HepG2 (cell line): Measurements from ENCODE around the gene SLC25A10. TPM values are rescaled to one million over a fixed set of nuclear protein-coding genes. Genes with fewer than 3 reads are reported as not detected.

Experiments used
- BCL6 ChIP-seq: IDR thresholded peaks from 2 replicates; pipeline ENCODE4 v1.6.1; 2016; ENCODE audit warnings: missing genetic modification reagents, missing compliant biosample characterization
- CEBPB ChIP-seq: IDR thresholded peaks from 2 replicates; pipeline ENCODE4 v1.6.1; 2011; ENCODE audit warnings: low read depth, low read length, improper control_type of control experiment, borderline replicate concordance
- CENPBD1 ChIP-seq: sonication (generic); formaldehyde crosslinking; IDR thresholded peaks from 2 replicates; pipeline ENCODE4 v1.8.0; 2022; ENCODE audit warnings: missing genetic modification reagents, low read depth, mild to moderate bottlenecking, borderline replicate concordance
- FOXO4 ChIP-seq: sonication (generic); formaldehyde crosslinking; conservative IDR thresholded peaks from 2 replicates; pipeline ENCODE4 v1.8.1; 2023; ENCODE audit warnings: missing genetic modification reagents
- GFI1 ChIP-seq: sonication (generic); formaldehyde crosslinking; IDR thresholded peaks from 2 replicates; pipeline ENCODE4 v1.5.0; 2020; ENCODE audit warnings: missing genetic modification reagents, mild to moderate bottlenecking, borderline replicate concordance
- HOXA9 ChIP-seq: sonication (generic); formaldehyde crosslinking; IDR thresholded peaks from 2 replicates; pipeline ENCODE4 v1.8.1; 2022; ENCODE audit warnings: missing genetic modification reagents, mild to moderate bottlenecking, moderate library complexity, borderline replicate concordance
- MAFK ChIP-seq, 2 experiments: IDR thresholded peaks in 1 of 2; conservative IDR thresholded peaks in 1 of 2; 2 replicates each; pipeline ENCODE4 v1.6.1; 2011; ENCODE audit warnings: improper control_type of control experiment in 2 of 2, low read length in 2 of 2
- MBD4 ChIP-seq: IDR thresholded peaks from 2 replicates; pipeline ENCODE4 v1.6.1; 2012; ENCODE audit warnings: low read length, inconsistent platforms, borderline replicate concordance
- PHF5A ChIP-seq: IDR thresholded peaks from one replicate; pipeline ENCODE4 v1.6.1; 2018; ENCODE audit warnings: low read depth, missing genetic modification reagents; ENCODE audit not compliant: unreplicated experiment
- PITX1 ChIP-seq: sonication (generic); formaldehyde crosslinking; IDR thresholded peaks from 2 replicates; pipeline ENCODE4 v1.5.1; 2020; ENCODE audit warnings: mild to moderate bottlenecking, missing genetic modification reagents
- SATB2 ChIP-seq: sonication (generic); formaldehyde crosslinking; IDR thresholded peaks from 2 replicates; pipeline ENCODE4 v1.5.0; 2020; ENCODE audit warnings: missing genetic modification reagents
- SMAD1 ChIP-seq: sonication (generic); formaldehyde crosslinking; IDR thresholded peaks from 2 replicates; pipeline ENCODE4 v1.4.0; 2020; ENCODE audit warnings: missing genetic modification reagents, low read depth, mild to moderate bottlenecking, borderline replicate concordance
- SMAD9 ChIP-seq: sonication (generic); formaldehyde crosslinking; IDR thresholded peaks from 2 replicates; pipeline ENCODE4 v1.5.1; 2020; ENCODE audit warnings: mild to moderate bottlenecking, missing genetic modification reagents
- SNAPC2 ChIP-seq: sonication (generic); formaldehyde crosslinking; IDR thresholded peaks from 2 replicates; pipeline ENCODE4 v1.8.1; 2022; ENCODE audit warnings: mild to moderate bottlenecking, missing genetic modification reagents
- TEAD3 ChIP-seq: optimal IDR thresholded peaks from 2 replicates; pipeline ENCODE3; 2016; ENCODE audit warnings: borderline replicate concordance
- THAP7 ChIP-seq: sonication (generic); formaldehyde crosslinking; IDR thresholded peaks from 2 replicates; pipeline ENCODE4 v1.8.1; 2023; ENCODE audit warnings: mild to moderate bottlenecking, missing genetic modification reagents
- XBP1 ChIP-seq: sonication (generic); formaldehyde crosslinking; IDR thresholded peaks from 2 replicates; pipeline ENCODE4 v1.5.0; 2020; ENCODE audit warnings: missing genetic modification reagents
- ZFP1 ChIP-seq: IDR thresholded peaks from 2 replicates; pipeline ENCODE4 v1.6.1; 2016
- ZFP82 ChIP-seq: sonication (generic); formaldehyde crosslinking; IDR thresholded peaks from 2 replicates; pipeline ENCODE4 v1.5.1; 2020; ENCODE audit warnings: mild to moderate bottlenecking, missing genetic modification reagents, borderline replicate concordance
- ZMAT5 ChIP-seq: sonication (generic); formaldehyde crosslinking; IDR thresholded peaks from 2 replicates; pipeline ENCODE4 v1.5.0; 2020; ENCODE audit warnings: mild to moderate bottlenecking, low read depth, missing genetic modification reagents, borderline replicate concordance
- ZNF331 ChIP-seq: sonication (generic); formaldehyde crosslinking; IDR thresholded peaks from 2 replicates; pipeline ENCODE4 v1.4.0; 2020; ENCODE audit warnings: missing genetic modification reagents
- ZNF333 ChIP-seq: sonication (generic); formaldehyde crosslinking; IDR thresholded peaks from 2 replicates; pipeline ENCODE4 v1.4.0; 2020; ENCODE audit warnings: mild to moderate bottlenecking, missing genetic modification reagents, borderline replicate concordance
- ZNF362 ChIP-seq: sonication (generic); formaldehyde crosslinking; IDR thresholded peaks from 2 replicates; pipeline ENCODE4 v1.4.0; 2020; ENCODE audit warnings: missing genetic modification reagents, mild to moderate bottlenecking, borderline replicate concordance
- ZNF570 ChIP-seq: sonication (generic); formaldehyde crosslinking; IDR thresholded peaks from 2 replicates; pipeline ENCODE4 v1.4.0; 2020; ENCODE audit warnings: mild to moderate bottlenecking, missing genetic modification reagents, borderline replicate concordance
- ZNF713 ChIP-seq: sonication (generic); formaldehyde crosslinking; IDR thresholded peaks from 2 replicates; pipeline ENCODE4 v1.4.0; 2020; ENCODE audit warnings: mild to moderate bottlenecking, missing genetic modification reagents
- ZNF768 ChIP-seq: sonication (generic); formaldehyde crosslinking; IDR thresholded peaks from 2 replicates; pipeline ENCODE4 v1.4.0; 2020; ENCODE audit warnings: missing genetic modification reagents
- ZSCAN25 ChIP-seq: sonication (generic); formaldehyde crosslinking; IDR thresholded peaks from 2 replicates; pipeline ENCODE4 v1.8.0; 2022; ENCODE audit warnings: mild to moderate bottlenecking, missing genetic modification reagents
- ZSCAN9 ChIP-seq: IDR thresholded peaks from 2 replicates; pipeline ENCODE4 v1.6.1; 2016; ENCODE audit warnings: borderline replicate concordance
- polyA plus RNA-seq, 8 experiments: library from polyadenylated mRNA; depleted of rRNA in 3 of 8; stranded (reverse) in 7 of 8; unstranded in 1 of 8; fragments of >200 nt; fragmentation: Illumina TruSeq in 4 of 8; extraction: Trizol in 4 of 8; gene quantifications; 2 replicates each; pipeline versions ENCODE4 v1.2.1 to v1.2.3, GENCODE V29; 2011 to 2016; ENCODE audit warnings: low read depth in 4 of 8, missing spikeins in 1 of 8, mixed read lengths in 1 of 8; ENCODE audit not compliant: insufficient read depth in 1 of 8
- total RNA-seq, 5 experiments: library from RNA; depleted of rRNA; stranded (reverse); fragments of >200 nt; fragmentation: Illumina TruSeq; extraction: Trizol; gene quantifications; 2 replicates each; pipeline ENCODE4 v1.2.3, GENCODE V29; 2016; ENCODE audit warnings: low read depth in 1 of 5

Gene SLC25A10
- total and polyA plus RNA-seq, 2 of the 13 experiments (the other 11 are each of a cell fraction or from before 2014, with no cell fraction given) = 46.5 to 140 TPM

GRCh38 chr17:81711814-81712467 is at the start of gene SLC25A10 (continued):
- TF ChIP-seq ZMAT5 (CRISPR knock-in tag) = peak; percentile 96; the same call in 1 of the 2 replicates
- no peak for TF ChIP-seq MAFK (conservative IDR thresholded peaks at IDR 0.05 in 1 of 2, IDR thresholded peaks at IDR 0.05 in 1 of 2; ENCODE audit: low read length in 2 of 2)
- peak; percentile 96 for TF ChIP-seq HOXA9
- no peak for TF ChIP-seq MBD4
- TF ChIP-seq ZSCAN25 = peak; percentile 87
- no peak for TF ChIP-seq PHF5A (CRISPR knock-in tag)
- peak; percentile 92 for TF ChIP-seq ZFP1 (CRISPR knock-in tag)
- peak; percentile 94 for TF ChIP-seq XBP1 (CRISPR knock-in tag)
- TF ChIP-seq GFI1 (CRISPR knock-in tag) = peak; percentile 69; the same call in 1 of the 2 replicates
- peak; percentile 90 for TF ChIP-seq TEAD3 (CRISPR knock-in tag)
- TF ChIP-seq ZNF333 (CRISPR knock-in tag) = peak; percentile 98
- peak; percentile 98 for TF ChIP-seq SNAPC2
- 0 out of 2 replicates have a peak, but pooled peaks have one; percentile 60 for TF ChIP-seq ZNF713 (CRISPR knock-in tag)
- peak; percentile 99 for TF ChIP-seq SATB2 (CRISPR knock-in tag)
- TF ChIP-seq PITX1 (CRISPR knock-in tag) = peak; percentile 86
- TF ChIP-seq SMAD9 = peak; percentile 95; the same call in 1 of the 2 replicates
- peak; percentile 100 for TF ChIP-seq ZNF331 (CRISPR knock-in tag)
- no peak; the same call in 1 of the 2 replicates for TF ChIP-seq CENPBD1
- TF ChIP-seq ZSCAN9 = peak; percentile 98
- TF ChIP-seq THAP7 (CRISPR knock-in tag) = peak; percentile 96; the same call in 1 of the 2 replicates
- TF ChIP-seq BCL6 (CRISPR knock-in tag) = peak; percentile 82
- TF ChIP-seq FOXO4 (CRISPR knock-in tag) = no peak
- TF ChIP-seq ZNF570 (CRISPR knock-in tag) = peak; percentile 96; the same call in 1 of the 2 replicates
- peak; percentile 84 for TF ChIP-seq ZNF768 (CRISPR knock-in tag)
- TF ChIP-seq ZFP82 (CRISPR knock-in tag) = peak; percentile 94; the same call in 1 of the 2 replicates
- no peak; the same call in 1 of the 2 replicates for TF ChIP-seq CEBPB
- TF ChIP-seq ZNF362 = peak; percentile 71; the same call in 1 of the 2 replicates
- TF ChIP-seq SMAD1 (CRISPR knock-in tag) = peak; percentile 99
